Measurements from ENCODE around the gene FARP1. TPM values are rescaled to one million over a fixed set of nuclear protein-coding genes. Genes with fewer than 3 reads are reported as not detected.

FARP1 gene
- total RNA-seq, 4 donors from 2014 or later = 103 to 172 (median 129) TPM

GRCh38 chr13:98439126-98439828, 296.4 kb downstream of the FARP1 start:
- Histone ChIP-seq H3K27ac (no peak overlapping the region), H3K27me3 (no peaks in the 10 kb centered on the region), H3K9me3 (no peaks in the 10 kb centered on the region), H3K4me1 (no peaks in the 10 kb centered on the region), H3K4me3 (replicated peaks in 1 of 3) (no peak overlapping the region), H3K36me3 (peaks cover 11 to 15% of the 10 kb centered on the region in 2 donors)
- intact Hi-C loops (cut with DNase I) = no loop called here
- DNase-seq = no peak
- WGBS, 2 donors = 92 to 95% methylated on average over 28 of the region's 32 CpGs
- TF ChIP-seq POLR2A (IDR thresholded peaks at IDR 0.05) = no peak
- no peak for TF ChIP-seq CTCF (IDR thresholded peaks at IDR 0.05)

GRCh38 chr13:98439896-98440295, 297.0 kb downstream of the FARP1 start:
- Histone ChIP-seq H3K4me1 (no peaks in the 10 kb centered on the region), H3K27me3 (no peaks in the 10 kb centered on the region), H3K27ac (no peak overlapping the region), H3K36me3 (peaks cover 11 to 15% of the 10 kb centered on the region in 2 donors), H3K4me3 (replicated peaks in 1 of 3) (no peak overlapping the region), H3K9me3 (no peaks in the 10 kb centered on the region)
- intact Hi-C loops (cut with DNase I) = loop anchor here (5.0 to 10.0 kb wide), 2 partner anchors 135 to 402 kb away; partner anchors contain the start of gene STK24
- no peak for DNase-seq
- 89 to 94% methylated on average over 15 to 16 of the region's 16 CpGs for WGBS, 2 donors
- no peak for TF ChIP-seq CTCF (IDR thresholded peaks at IDR 0.05)
- TF ChIP-seq POLR2A (IDR thresholded peaks at IDR 0.05) = no peak

DNA sequence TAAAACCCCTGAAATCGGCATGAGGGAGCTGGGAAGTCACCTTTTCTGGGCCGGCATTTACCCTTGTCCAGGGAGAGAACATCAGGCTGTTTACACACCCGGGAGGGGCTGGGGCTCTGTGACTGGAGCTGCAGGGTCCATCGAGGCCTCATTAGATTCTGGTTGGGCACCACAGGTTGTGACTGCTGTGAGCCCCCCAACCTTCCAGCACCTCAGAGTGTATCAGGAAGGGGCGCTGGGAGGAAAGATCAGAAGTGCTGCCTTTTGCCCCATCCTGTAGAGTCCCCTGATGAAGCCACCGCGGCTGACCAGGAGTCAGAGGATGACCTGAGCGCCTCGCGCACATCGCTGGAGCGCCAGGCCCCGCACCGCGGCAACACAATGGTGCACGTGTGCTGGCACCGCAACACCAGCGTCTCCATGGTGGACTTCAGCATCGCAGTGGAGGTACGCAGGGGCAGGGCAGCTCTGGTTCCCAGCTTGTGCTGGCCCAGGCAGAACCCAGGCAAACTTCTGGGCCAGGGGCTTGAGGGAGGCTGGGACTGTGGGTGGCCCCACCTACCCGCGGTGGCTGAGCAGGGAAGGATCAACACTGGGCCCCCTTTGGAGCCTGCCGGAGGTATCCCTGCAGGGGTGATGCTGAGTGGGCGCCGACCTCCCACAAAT, 297.6 kb downstream of the FARP1 start:
- 96 to 98% methylated on average over 14 to 22 of the region's 25 CpGs for WGBS, 2 donors
- H3K4me3 ChIP-seq (replicated peaks in 1 of 3) = no peak overlapping the region
- no peak overlapping the region for H3K27ac ChIP-seq
- H3K36me3 ChIP-seq = peaks cover 11 to 15% of the 10 kb centered on the region in 2 donors
- intact Hi-C loops (cut with DNase I) = loop anchor here (5.0 to 10.0 kb wide), 2 partner anchors 134 to 402 kb away; partner anchors contain the start of gene STK24
- H3K27me3 ChIP-seq = no peaks in the 10 kb centered on the region
- DNase-seq = no peak
- no peak for TF ChIP-seq POLR2A (IDR thresholded peaks at IDR 0.05)
- TF ChIP-seq CTCF (IDR thresholded peaks at IDR 0.05) = no peak
- peaks cover 0 to 5% of the 10 kb centered on the region in 2 donors for H3K4me1 ChIP-seq
- H3K9me3 ChIP-seq = no peaks in the 10 kb centered on the region

DNA sequence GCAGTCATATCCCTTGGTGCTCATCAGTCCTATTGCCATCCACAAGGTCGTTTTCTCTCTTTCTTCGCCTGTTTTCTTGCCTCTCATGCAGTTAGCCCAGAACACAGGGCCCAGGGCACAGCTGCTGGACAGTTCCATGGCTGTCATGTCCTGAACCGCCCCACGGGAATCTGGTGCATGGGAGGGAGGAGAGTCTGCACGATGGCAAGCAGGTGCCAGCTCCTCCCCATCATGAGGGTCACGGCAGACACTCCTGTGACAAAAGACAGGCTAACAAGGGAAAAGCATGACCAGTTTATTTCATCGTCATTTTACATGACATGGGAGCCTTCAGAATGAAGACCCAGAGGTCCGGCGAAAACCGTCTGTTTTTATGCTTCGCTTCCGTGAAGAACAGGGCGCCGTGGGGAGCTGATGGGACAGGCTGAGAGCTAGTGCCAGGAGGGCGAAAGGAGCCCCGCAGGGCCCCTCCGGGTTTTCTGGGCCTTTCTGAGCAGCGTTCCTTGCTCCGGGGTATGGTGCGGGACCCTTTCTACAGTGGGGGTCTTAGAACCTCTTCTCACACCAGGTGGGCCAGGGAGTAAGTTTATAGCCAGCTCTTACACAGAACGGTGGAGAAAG, 298.3 kb downstream of the FARP1 start:
- no peak for TF ChIP-seq POLR2A (IDR thresholded peaks at IDR 0.05)
- no peak for TF ChIP-seq CTCF (IDR thresholded peaks at IDR 0.05)
- peaks cover 14 to 16% of the 10 kb centered on the region in 2 donors for H3K36me3 ChIP-seq

More for the DNA sequence above, 298.3 kb downstream of the FARP1 start:
- intact Hi-C loops (cut with DNase I) = loop anchor here (5.0 to 10.0 kb wide), 2 partner anchors 134 to 401 kb away; partner anchors contain the start of gene STK24
- Histone ChIP-seq H3K27ac (no peak overlapping the region), H3K4me1 (peaks cover 0 to 8% of the 10 kb centered on the region in 2 donors), H3K4me3 (replicated peaks in 1 of 3) (no peak overlapping the region), H3K27me3 (no peaks in the 10 kb centered on the region), H3K9me3 (no peaks in the 10 kb centered on the region)
- DNase-seq = no peak
- 89 to 95% methylated on average over 21 of the region's 21 CpGs for WGBS, 2 donors
